HG02759 (cell line): ENCODE measurements around the gene ELOVL6.
"Not testable (repeated sequence)": the region's sequence is repeated elsewhere in the genome, so short reads cannot be mapped to it uniquely, and the experiment has no call there.

Experiments used
- ATAC-seq: cut with Tn5 transposase; IDR thresholded peaks from one replicate; pipeline ENCODE4 v1.9.1; 2021; ENCODE audit warnings: mild to moderate bottlenecking, moderate library complexity; ENCODE audit not compliant: unreplicated experiment

The ELOVL6 gene, protein sequence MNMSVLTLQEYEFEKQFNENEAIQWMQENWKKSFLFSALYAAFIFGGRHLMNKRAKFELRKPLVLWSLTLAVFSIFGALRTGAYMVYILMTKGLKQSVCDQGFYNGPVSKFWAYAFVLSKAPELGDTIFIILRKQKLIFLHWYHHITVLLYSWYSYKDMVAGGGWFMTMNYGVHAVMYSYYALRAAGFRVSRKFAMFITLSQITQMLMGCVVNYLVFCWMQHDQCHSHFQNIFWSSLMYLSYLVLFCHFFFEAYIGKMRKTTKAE

DNA sequence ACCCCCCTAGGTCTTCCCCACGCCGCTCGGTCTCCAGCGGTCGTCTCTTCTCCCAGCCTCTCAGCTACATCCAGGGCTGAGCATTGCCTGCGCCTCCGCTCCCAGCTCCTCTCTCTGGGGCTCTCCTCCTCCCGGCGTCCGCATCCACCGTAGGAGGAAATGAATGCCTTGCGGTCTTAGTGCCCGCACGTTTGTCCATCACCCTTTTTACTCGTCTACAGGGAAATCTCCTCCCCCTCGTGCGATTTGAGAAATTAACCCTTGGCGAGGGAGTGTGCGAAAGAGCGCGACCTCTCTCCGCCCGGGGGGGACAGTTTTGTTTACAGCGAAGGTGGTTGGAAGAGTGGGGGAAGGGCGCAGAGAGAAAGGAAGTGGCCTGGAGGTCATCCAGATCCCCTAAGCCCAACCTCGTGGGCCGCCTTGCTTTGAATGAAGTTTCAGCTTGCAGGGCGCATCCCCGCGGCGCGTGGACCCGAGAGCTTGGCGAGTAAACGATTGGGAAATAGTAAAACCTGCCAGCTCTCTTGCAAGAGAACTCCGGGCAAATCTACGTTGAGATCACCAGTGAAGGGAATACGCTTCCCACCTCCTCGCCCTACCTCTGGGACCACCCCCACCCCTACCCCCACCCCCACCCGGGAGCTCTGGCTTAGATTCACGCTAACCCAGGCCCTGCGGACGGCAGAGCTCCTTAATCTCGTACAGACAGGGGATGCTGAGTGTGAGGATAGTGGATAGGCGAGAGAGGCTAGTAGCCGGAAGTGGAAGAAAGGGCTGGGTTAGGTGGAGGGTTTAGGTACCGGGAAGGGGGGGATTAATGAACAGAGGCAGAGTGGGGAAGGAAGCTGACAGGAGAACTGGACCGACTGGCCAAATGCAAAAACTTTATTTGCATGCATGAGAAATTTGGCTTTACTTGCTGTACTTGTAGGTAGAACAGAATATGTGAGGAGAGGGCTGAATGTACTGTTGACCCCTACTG, at the start of gene ELOVL6:
TSS of gene ELOVL6 (minus strand) at position 181 of the 982 bp plus-strand sequence. CDS start 280 bp downstream, outside the sequence.
- ATAC-seq = no peak

DNA sequence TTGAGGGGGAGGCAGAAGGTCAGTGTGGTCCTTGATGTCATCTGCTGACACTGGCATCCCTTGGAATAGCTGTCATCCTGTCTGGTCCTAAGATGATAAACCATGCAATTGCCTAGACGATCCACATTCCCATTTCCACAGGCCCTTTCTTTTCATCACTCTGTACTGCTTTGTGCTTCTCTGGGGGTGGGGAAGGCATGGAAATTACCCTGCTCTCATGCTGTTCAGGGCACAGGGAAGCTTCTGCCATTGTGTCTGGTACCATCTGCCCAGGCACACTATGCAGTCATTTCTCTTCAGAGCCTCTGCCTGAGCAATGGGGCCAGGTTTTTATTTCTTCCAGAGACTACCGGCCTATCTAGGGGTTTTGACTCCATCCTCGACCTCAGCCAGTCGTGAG, 49.7 kb upstream of the ELOVL6 start:
- no peak for ATAC-seq

DNA sequence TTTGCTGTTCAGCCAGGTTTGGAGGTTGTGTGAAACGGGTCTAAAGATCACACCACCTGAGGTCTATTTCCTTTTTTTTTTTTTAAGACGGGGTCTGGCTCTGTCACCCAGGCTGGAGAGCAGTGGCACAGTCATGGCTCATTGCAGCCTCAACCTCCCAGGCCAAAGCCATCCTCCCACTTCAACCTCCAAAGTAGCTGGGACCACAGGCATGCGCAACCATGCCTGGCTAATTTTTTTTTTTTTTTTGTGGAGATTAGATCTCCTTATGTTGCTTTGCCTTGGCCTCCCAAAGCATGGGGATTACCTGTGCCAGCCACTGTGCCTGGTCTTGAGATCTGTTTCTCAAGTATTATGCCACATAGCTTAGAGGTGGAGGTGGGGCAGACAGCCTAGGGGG, 49.2 kb upstream of the ELOVL6 start:
- ATAC-seq = no peak

DNA sequence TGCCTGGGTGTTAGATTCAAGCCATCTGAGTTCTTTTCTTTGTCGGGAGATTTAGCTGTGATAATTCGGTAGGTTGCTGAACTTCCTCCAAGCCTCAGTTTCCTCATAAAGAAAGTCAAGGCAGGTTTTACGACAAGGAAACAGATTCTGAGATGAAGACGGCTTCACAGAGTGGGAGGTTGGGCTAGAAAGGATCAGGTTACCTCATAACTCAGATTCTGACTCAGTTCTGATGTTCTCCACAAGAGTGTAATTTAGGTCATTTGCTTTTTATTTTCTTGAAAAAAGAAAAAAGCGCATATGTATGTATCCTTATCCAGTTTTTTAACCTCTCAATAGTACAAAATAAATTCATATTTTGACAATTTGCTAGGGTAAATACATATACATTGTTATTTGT, 47.2 kb upstream of the ELOVL6 start:
- no peak for ATAC-seq

DNA sequence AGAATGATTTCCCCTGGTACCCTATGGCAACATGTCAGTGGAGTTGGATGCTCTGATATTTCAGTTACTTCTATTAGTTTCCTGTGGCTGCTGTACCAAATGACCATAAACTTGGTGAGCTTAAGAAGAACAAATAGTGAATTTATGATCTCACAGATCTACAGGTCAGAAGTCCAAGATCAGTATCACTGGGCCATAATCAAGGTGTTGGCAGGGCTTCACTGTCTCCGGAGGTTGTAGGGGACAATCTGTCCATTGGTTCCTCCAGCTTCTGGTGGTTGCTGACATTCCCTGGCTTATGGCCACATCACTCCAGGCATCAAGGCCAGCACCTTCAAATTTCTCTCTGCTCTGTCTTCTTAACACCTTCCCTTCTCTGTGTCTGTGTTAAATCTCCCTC, 37.9 kb upstream of the ELOVL6 start:
- ATAC-seq = no peak

DNA sequence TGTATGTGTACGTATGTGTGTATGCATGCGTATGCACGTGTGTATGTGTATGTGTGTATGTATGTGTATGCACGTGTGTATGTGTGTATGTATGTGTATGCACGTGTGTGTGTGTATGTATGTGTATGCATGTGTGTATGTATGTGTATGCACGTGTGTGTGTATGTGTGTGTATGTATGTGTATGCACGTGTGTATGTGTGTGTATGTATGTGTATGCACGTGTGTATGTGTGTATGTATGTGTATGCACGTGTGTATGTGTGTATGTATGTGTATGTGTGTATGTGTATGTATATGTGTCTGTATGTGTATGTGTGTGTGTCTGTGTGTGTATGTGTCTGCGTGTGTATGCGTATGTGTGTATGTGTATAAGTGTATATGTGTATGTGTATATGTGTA, 35.2 kb upstream of the ELOVL6 start:
- not testable (repeated sequence) for ATAC-seq

DNA sequence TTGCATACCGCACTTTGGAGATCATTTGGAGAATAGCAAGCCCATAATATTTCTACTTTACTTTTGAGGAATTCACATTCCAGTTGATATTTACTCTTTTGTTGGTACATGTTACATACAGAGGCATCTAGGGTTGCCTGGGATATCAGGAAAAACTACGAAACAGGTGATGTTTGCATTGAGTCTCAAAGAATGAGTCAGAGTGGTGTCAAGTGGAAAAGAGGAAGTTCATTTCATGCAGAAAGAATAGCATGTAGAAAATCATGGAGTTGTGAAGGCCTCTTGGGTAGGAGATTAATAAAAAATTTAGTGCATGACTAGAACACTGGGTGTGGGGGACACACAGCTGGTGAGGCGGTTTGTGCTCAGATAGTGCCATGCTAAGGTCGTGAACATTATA, 33.5 kb upstream of the ELOVL6 start:
- peak; percentile 54 for ATAC-seq

DNA sequence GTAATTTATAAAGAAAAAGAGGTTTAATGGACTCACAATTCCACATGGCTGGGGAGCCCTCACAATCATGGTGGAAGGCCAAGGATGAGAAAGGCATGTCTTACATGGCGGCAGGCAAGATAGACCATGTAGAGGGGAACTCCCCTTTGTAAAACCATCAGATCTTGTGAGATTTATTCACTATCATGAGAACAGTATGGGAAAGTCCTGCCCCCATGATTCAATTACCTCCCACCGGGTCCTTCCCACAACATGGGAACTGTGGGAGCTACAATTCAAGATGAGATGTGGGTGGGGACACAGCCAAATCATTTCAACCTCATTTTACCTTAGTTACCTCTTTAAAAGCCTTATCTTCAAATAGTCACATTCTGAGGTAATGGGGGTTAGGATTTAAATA, 30.9 kb upstream of the ELOVL6 start:
- ATAC-seq = no peak

DNA sequence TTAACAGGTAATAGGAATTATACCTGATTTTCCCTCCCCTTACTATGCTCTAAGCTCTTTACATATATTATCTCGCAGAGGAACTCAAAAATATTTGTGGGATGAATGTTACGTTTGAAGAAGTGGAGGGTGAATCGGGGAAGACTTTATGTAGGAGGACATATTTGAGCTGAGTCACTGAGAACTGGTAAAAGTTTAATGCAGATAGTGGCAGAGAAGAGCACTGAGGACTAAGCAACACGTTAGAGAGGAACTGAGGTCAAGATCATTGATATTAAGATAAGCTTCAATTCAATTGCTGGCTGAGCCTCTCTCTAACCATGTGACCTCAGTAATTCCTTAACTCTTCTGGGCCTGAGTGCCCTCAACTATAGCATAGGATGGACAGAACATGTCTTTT, 26.4 kb upstream of the ELOVL6 start:
- ATAC-seq = no peak

DNA sequence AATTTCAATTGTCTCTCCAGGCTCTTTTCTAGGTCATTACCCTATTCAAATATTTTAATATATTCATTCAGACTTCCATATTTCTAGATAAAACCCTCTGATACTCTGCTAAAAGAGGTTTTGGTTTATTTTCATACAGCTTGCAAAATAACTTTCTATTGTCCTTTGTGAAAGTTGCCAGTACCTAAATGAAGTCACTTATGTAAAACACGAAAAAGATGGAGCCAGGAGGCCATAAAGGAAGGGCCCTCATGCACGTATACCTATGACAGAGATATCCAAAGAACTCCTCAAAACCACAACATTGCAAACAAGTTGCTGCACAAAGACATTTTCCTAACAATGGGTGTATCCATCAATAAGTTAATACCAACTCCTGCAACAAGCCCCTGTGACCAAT, 25.7 kb upstream of the ELOVL6 start:
- ATAC-seq = no peak

DNA sequence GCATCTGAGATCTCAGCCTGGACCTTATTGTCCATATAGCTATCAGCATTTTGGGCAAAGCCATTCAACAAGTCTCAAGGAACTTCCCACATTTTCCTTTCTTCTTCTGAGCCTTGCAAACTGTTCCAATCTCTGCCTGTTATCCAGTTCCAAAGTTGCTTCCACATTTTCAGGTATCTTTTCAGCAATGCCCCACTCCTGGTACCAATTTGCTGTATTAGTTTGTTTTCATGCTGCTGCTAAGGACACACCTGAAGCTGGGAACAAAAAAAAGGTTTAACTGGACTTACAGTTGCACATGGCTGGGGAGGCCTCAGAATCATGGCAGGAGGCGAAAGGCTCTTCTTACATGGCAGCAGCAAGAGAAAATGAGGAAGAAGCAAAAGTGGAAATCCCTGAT, 20.5 kb upstream of the ELOVL6 start:
- not testable (repeated sequence) for ATAC-seq

DNA sequence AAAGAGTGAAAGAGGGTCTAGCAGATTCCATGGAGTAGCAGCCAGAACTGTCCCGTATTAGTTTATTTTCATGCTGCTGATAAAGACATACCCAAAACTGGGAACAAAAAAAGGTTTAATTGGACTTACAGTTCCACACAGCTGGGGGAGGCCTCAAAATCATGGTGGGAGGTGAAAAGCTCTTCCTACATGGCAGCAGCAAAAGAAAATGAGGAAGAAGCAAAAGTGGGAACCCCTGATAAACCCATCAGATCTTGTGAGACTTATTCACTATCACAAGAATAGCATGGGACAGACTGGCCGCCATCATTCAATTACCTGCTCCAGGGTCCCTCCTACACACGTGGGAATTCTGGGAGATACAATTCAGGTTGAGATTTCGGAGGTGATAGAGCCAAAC, 18.8 kb upstream of the ELOVL6 start:
- ATAC-seq = not testable (repeated sequence)

DNA sequence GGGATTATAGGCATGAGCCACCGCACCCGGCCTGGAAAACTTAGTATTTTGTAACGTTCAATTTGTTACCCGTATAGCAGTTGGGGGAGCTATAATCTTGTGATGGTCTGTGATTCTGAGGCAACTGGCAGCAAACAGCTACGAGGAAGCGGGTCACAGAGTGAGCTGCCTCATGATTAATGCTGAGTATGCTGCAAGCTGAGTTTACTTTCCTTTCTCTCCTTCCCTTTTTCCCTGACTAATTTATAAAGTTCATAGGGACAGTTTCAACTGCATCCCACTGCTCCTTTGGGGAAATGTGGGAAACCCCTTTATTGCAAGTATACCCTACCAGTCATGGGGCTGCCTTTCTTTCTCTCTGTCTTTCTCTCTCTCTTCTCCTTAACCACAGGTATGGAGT, 17.7 kb upstream of the ELOVL6 start:
- no peak for ATAC-seq

DNA sequence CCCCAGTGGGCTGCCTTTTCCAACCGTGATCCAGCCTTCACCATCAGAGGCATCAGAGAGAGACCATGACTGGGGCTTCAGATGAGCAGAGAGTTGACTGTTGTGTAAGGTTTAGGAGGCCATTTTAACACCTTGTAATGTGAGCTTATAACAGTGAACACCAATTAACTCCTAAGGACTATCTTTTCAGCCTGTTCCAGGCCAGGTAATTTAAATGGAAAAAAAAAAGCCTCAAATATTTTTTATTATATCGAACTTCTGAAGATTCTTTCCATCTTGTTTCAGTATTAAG, 13.3 kb upstream of the ELOVL6 start:
- no peak for ATAC-seq

DNA sequence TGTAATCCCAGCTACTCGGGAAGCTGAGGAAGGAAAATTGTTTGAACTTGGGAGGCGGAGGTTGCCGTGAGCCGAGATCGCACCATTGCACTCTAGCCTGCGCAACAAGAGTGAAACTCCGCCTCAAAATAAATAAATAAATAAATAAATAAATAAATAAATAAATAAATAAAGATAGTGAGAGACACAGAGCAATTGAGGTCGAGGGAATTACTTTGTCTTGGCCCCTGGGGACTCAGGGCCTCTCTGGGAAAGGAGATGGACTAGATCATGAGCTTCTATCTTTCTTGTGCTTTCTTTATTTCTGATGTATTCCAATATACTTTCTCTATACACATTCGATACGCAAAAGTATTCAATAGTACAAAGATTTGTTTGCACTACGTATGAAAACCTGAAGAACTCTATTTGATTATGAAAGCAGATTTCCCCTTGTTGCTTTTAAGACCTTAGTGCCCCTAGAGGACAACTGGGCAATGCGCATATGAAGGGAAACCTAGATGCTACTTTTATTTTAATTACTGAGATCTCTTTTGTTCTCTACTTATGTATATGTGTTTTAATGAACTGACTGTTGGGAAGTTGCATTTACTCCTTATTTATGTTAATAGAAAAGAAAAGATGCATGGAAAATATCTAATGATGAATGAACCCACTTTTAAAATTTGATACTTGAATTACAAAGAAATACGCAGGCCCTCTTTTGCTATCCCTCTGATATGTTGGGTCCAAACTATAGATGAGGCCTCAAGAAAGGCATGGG, 12.8 kb upstream of the ELOVL6 start:
- ATAC-seq = peak; percentile 74

DNA sequence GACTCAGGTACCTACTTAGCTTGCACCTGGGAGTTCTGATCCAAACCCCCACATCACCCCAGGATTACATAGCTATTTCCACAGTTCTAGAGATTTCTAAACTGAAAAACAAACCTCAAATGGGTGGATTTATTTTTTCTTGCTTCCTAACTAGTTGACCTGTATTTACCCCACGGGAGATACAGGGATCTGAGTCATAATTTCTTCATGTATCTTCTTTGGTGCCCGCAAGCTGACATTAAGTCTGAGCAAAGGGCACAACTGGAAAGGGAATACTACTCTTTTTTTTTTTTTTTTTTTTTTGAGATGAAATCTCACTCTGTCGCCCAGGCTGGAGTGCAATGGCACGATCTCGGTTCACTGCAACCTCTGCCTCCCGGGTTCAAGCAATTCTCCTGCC, 10.0 kb upstream of the ELOVL6 start:
- ATAC-seq = no peak

DNA sequence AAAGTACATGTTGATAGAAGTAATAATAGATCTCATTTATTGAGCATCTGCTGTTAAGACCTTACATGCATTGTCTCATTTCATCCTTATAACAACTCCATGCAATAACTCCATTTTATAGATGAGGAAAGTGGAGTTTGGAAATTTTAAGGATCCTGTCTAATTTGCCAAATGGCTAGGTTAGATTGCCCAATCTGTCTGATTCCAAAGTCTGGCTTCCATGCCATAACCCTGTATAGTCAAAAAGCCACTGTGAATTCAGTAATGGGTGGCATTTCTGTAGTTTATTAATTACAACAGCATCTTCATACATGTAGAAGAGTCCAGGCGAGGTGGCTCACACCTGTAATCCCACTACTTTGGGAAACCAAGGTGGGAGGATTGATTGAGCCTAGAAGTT, 8.8 kb upstream of the ELOVL6 start:
- no peak for ATAC-seq

DNA sequence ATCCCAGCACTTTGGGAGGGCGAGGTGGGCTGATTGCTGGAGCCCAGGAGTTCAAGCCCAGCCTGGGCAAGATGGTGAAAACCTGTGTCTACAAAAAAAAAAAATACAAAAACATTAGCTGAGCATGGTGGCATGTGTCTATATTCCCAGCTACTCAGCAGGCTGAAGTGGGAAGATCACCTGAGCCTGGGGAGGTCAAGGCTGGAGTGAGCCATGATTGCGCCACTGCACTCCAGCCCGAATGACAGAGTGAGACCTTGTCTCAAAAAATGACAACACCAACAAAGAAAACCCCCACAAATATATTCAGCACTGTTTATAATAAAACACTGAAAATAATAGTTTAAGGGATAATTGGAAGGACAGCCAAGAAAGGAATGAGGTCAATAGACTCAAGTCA, 3.6 kb upstream of the ELOVL6 start:
- ATAC-seq = no peak

DNA sequence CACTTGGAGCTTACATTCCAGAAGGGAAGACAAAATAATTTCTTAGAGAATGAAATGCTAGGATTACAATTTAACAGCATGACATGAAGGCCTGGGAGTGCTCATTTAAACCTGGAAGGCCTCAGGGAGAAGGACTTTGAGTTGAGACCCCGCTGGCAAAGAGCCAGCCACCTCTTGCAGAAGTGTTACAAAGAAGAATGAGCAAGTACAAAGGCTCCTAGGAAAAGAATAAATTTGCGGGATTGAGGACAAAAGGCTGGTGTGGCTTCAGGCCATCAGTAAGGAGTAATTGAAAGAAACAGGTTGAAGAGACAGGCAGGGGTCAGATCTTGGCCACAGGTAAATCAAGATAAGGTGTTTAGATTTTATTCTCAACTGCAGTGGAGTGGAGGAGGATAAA, 3.1 kb upstream of the ELOVL6 start:
- no peak for ATAC-seq

DNA sequence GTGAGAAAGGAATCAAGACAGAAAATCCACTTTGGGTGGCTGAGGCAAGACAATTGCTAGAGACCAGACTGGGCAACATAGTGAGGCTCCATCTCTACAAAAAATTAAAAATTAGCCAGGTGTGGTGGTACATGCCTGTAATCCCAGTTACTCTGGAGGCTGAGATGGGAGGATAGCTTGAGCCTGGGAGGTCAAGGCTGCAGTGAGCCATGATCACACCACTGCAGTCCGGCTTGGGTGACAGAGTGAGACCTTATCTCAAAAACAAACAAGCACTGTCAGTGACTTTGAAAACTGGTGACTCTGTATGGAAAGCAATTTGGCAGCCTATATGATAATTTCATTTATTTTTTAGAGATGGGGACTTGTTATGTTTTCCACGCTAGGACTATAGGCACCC, 2.3 kb upstream of the ELOVL6 start:
- ATAC-seq = no peak

DNA sequence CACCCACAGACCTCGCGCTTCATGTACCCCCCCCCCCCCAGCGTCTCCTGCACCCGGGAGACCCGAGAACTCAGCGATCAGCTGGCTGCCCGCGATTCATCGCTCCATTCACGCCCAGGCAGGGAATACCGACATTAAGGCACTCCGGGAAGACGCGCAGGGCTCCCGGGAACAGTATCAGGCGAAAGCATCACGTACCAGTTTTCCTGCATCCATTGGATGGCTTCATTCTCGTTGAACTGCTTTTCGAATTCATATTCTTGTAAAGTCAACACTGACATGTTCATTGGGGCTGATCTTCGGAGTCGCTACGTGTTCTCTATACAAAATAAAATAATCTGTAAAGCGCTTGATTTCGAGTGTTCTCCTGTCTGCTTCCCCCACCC, 373 bp downstream of the ELOVL6 start:
- ATAC-seq = no peak
